GM23248 (cell line): Measurements from ENCODE around the gene RBBP6. TPM values are rescaled to one million over a fixed set of nuclear protein-coding genes. Genes with fewer than 3 reads are reported as not detected.

Experiments used
- DNase-seq: peaks from one replicate; pipeline ENCODE4 v3.0.0-alpha.2; 2015
- H2AFZ ChIP-seq: fragments of 200-600 bp; sonication (generic); 2 replicates; pipeline ENCODE4 v1.6.1; 2016; ENCODE audit warnings: antibody characterized with exemption
- H3F3A ChIP-seq: fragments of 200-600 bp; sonication (generic); 2 replicates; pipeline ENCODE4 v1.6.1; 2016; ENCODE audit warnings: mild to moderate bottlenecking, antibody characterized with exemption, mixed run types; ENCODE audit not compliant: insufficient read depth
- H3K27ac ChIP-seq: fragments of 200-600 bp; sonication (generic); 2 replicates; pipeline ENCODE4 v1.5.1; 2016; ENCODE audit warnings: mild to moderate bottlenecking
- H3K27me3 ChIP-seq: fragments of 200-600 bp; sonication (generic); replicated peaks from 2 replicates; pipeline ENCODE4 v1.6.1; 2016; ENCODE audit warnings: mild to moderate bottlenecking; ENCODE audit not compliant: insufficient read depth
- H3K36me3 ChIP-seq: fragments of 200-600 bp; sonication (generic); 2 replicates; pipeline ENCODE4 v1.6.1; 2016; ENCODE audit warnings: low read depth, mild to moderate bottlenecking
- H3K4me1 ChIP-seq: fragments of 200-600 bp; sonication (generic); 2 replicates; pipeline ENCODE4 v1.6.1; 2016; ENCODE audit warnings: mild to moderate bottlenecking; ENCODE audit not compliant: insufficient read depth
- H3K4me2 ChIP-seq: fragments of 200-600 bp; sonication (generic); one replicate; pipeline ENCODE4 v1.6.1; 2016; ENCODE audit warnings: mild to moderate bottlenecking; ENCODE audit not compliant: unreplicated experiment
- H3K4me3 ChIP-seq: fragments of 200-600 bp; sonication (generic); 2 replicates; pipeline ENCODE4 v1.5.1; 2016; ENCODE audit warnings: mild to moderate bottlenecking
- H3K79me2 ChIP-seq: fragments of 200-600 bp; sonication (generic); 2 replicates; pipeline ENCODE4 v1.6.1; 2016; ENCODE audit warnings: mild to moderate bottlenecking; ENCODE audit not compliant: insufficient read depth
- H3K9ac ChIP-seq: fragments of 200-600 bp; sonication (generic); 2 replicates; pipeline ENCODE4 v1.6.1; 2016; ENCODE audit warnings: mild to moderate bottlenecking
- H3K9me2 ChIP-seq: fragments of 200-600 bp; sonication (generic); 2 replicates; pipeline ENCODE4 v1.6.1; 2016; ENCODE audit warnings: mixed run types, mild to moderate bottlenecking, moderate library complexity; ENCODE audit not compliant: insufficient read depth
- H3K9me3 ChIP-seq: fragments of 200-600 bp; sonication (generic); one replicate; pipeline ENCODE4 v1.6.1; 2017; ENCODE audit warnings: low read depth
- H4K20me1 ChIP-seq: fragments of 200-600 bp; sonication (generic); 2 replicates; pipeline ENCODE4 v1.6.0; 2016; ENCODE audit not compliant: insufficient read depth
- EZH2 ChIP-seq: fragments of 200-600 bp; sonication (generic); IDR thresholded peaks from 2 replicates; pipeline ENCODE4 v1.6.1; 2018; ENCODE audit warnings: antibody characterized with exemption, mild to moderate bottlenecking; ENCODE audit not compliant: insufficient read depth, poor library complexity, severe bottlenecking
- EZH2phosphoT487 ChIP-seq: fragments of 200-600 bp; sonication (generic); IDR thresholded peaks from 2 replicates; pipeline ENCODE4 v1.6.1; 2018; ENCODE audit warnings: antibody characterized with exemption, moderate library complexity, mild to moderate bottlenecking, low read depth; ENCODE audit not compliant: insufficient read depth
- WGBS, 2 experiments: methylation state at CpG; one replicate each; pipeline ENCODE4 v1.1.6; 2015 to 2017; ENCODE audit warnings: low lambda C conversion rate in 2 of 2, low coverage in 1 of 2; ENCODE audit errors: missing lambda C conversion rate in 2 of 2; 5-methylcytosine and 5-hydroxymethylcytosine counted together
- in situ Hi-C: fragments of 300-500 bp; cut with MboI; formaldehyde crosslinking; loops from 2 replicates; pipeline ENCODE4 v1.15.0; 2020
- polyA plus RNA-seq: library from polyadenylated mRNA; unstranded; fragments of >200 nt; fragmentation: Nextera tagmentation; extraction: Ambion mirVana; gene quantifications from 2 replicates; pipeline ENCODE4 v1.2.1, GENCODE V29; 2016
- total RNA-seq: library from RNA; depleted of rRNA; stranded (reverse); fragments of >200 nt; shearing (Covaris generic); gene quantifications from 2 replicates; pipeline ENCODE4 v1.2.3, GENCODE V29; 2014

The RBBP6 gene
- total and polyA plus RNA-seq, 2 experiments from 2014 or later = 13.8 to 17.3 TPM

- no peaks in the 10 kb centered on the region for H3K36me3 ChIP-seq
- DNase-seq = no peak
- no peak overlapping the region for H3K27ac ChIP-seq
- H3K9me3 ChIP-seq = no peaks in the 10 kb centered on the region
- WGBS, 2 experiments = 22 to 36% methylated on average over 4 of the region's 4 CpGs
- no peaks in the 10 kb centered on the region for H3K9me2 ChIP-seq
- 0 out of 2 replicates have a peak, but pooled peaks cover 4% of the 10 kb centered on the region for H3F3A ChIP-seq
- no peaks in the 10 kb centered on the region for H3K27me3 ChIP-seq
- no peak overlapping the region for H3K4me2 ChIP-seq
- H3K4me1 ChIP-seq = peaks cover 10% of the 10 kb centered on the region
- H3K4me3 ChIP-seq = no peak overlapping the region
- H3K9ac ChIP-seq = no peak overlapping the region
- no peak for TF ChIP-seq EZH2
- TF ChIP-seq EZH2phosphoT487 = no peak
- in situ Hi-C loops = loop anchor here (25.0 kb wide), 1 partner anchor 838 kb away; the partner anchor contains the start of gene PLK1
- H4K20me1 ChIP-seq = no peaks in the 10 kb centered on the region
- no peaks in the 10 kb centered on the region for H3K79me2 ChIP-seq
- H2AFZ ChIP-seq = no peak overlapping the region
Measured at GRCh38 chr16:24524855-24525677, 14.3 kb upstream of the RBBP6 start.

- Histone ChIP-seq H4K20me1 (no peaks in the 10 kb centered on the region), H3K27ac (0 out of 2 replicates have a peak overlapping the region, but pooled peaks have one; percentile 34), H3K9me2 (no peaks in the 10 kb centered on the region), H3K27me3 (no peaks in the 10 kb centered on the region), H3K4me1 (peaks cover 10% of the 10 kb centered on the region), H3K9ac (no peak overlapping the region), H3F3A (0 out of 2 replicates have a peak, but pooled peaks cover 4% of the 10 kb centered on the region), H3K79me2 (no peaks in the 10 kb centered on the region), H3K9me3 (no peaks in the 10 kb centered on the region), H3K4me3 (no peak overlapping the region), H3K4me2 (no peak overlapping the region), H2AFZ (no peak overlapping the region), H3K36me3 (no peaks in the 10 kb centered on the region)
- WGBS, 2 experiments = 37 to 41% methylated on average over 7 of the region's 7 CpGs
- peak; percentile 82 for DNase-seq
- TF ChIP-seq EZH2 (no peak), EZH2phosphoT487 (no peak)
- in situ Hi-C loops = no loop called here
Measured at GRCh38 chr16:24525970-24526559, 13.3 kb upstream of the RBBP6 start.

- H3K27ac ChIP-seq = no peak overlapping the region
- H4K20me1 ChIP-seq = no peaks in the 10 kb centered on the region
Measured at GRCh38 chr16:24526701-24527495, 12.5 kb upstream of the RBBP6 start.

GRCh38 chr16:24531166-24531565 is 8.2 kb upstream of the RBBP6 start:
- WGBS, 2 experiments = 76 to 94% methylated on average over 1 of the region's 1 CpG
- Histone ChIP-seq H3K4me1 (peaks cover 6% of the 10 kb centered on the region), H3K36me3 (no peaks in the 10 kb centered on the region), H3K79me2 (no peaks in the 10 kb centered on the region), H3K27ac (no peak overlapping the region), H3K9me3 (no peaks in the 10 kb centered on the region), H3K9ac (no peak overlapping the region), H3K27me3 (no peaks in the 10 kb centered on the region), H3F3A (0 out of 2 replicates have a peak, but pooled peaks cover 4% of the 10 kb centered on the region), H3K4me3 (no peak overlapping the region), H3K4me2 (no peak overlapping the region), H3K9me2 (no peaks in the 10 kb centered on the region), H2AFZ (no peak overlapping the region), H4K20me1 (no peaks in the 10 kb centered on the region)
- no peak for TF ChIP-seq EZH2
- no peak for TF ChIP-seq EZH2phosphoT487
- in situ Hi-C loops = no loop called here
- DNase-seq = no peak

More at GRCh38 chr16:24526701-24527495, 12.5 kb upstream of the RBBP6 start:
- Histone ChIP-seq H3K4me3 (no peak overlapping the region), H3K4me1 (peaks cover 10% of the 10 kb centered on the region), H3K9me2 (no peaks in the 10 kb centered on the region), H3K36me3 (no peaks in the 10 kb centered on the region), H2AFZ (no peak overlapping the region), H3K9ac (no peak overlapping the region), H3K9me3 (no peaks in the 10 kb centered on the region), H3F3A (0 out of 2 replicates have a peak, but pooled peaks cover 4% of the 10 kb centered on the region), H3K4me2 (no peak overlapping the region), H3K79me2 (no peaks in the 10 kb centered on the region), H3K27me3 (no peaks in the 10 kb centered on the region)
- in situ Hi-C loops = no loop called here
- no peak for DNase-seq
- WGBS, 2 experiments = 76 to 81% methylated on average over 9 of the region's 9 CpGs
- TF ChIP-seq EZH2phosphoT487 (no peak), EZH2 (no peak)
